ENCODE measurements around the gene HRK. TPM values are rescaled to one million over a fixed set of nuclear protein-coding genes. Genes with fewer than 3 reads are reported as not detected.
A peak's percentile ranks its signal among the peaks of the same experiment; 100 is the strongest.

Gene HRK
- total RNA-seq, 1 experiment from 2014 or later, result 0.55 TPM

DNA sequence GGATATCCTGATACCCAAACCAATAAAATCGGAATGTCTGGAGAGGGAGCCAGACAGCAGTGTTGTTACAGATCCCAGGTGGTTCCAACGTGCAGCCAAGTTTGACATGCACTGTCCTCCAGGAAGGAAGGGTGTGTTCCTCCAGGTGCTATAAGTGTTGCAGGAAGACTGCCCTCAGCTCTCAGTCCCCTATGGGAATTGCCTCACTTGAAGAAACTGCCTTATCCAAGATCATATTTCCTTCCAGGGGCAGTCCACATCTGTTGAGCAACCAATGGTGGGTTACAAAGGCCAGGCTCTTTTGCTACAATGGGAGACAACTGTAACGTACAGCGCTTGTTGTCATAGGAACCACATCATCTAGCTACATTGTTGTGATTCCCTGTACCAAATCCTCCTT is 16.2 kb upstream of the HRK start:
- no peaks in the 10 kb centered on the region for H3K9me2 ChIP-seq (ENCODE audit: insufficient read depth)
- intact Hi-C loops (cut with micrococcal nuclease; ENCODE audit: unreplicated experiment), result no loop called here
- POLR2A ChIA-PET (ENCODE audit: unreplicated experiment), result no interaction called here
- no peak for DNase-seq
- TF ChIP-seq EZH2 (IDR thresholded peaks at IDR 0.05; ENCODE audit: low read depth) (no peak), CTCF (conservative IDR thresholded peaks at IDR 0.05) (no peak)
- no peak overlapping the region for H3K4me3 ChIP-seq
- no peaks in the 10 kb centered on the region for H3K36me3 ChIP-seq (ENCODE audit: low read depth)
- no peaks in the 10 kb centered on the region for H3K27me3 ChIP-seq (ENCODE audit: insufficient read depth, low read depth)
- 0 out of 2 replicates have a peak, but pooled peaks cover 7% of the 10 kb centered on the region for H3F3A ChIP-seq (ENCODE audit: insufficient read depth, low read depth)
- no peaks in the 10 kb centered on the region for H3K9me3 ChIP-seq (ENCODE audit: insufficient read depth, low read depth)
- CTCF ChIA-PET, result no interaction called here
- H4K20me1 ChIP-seq (ENCODE audit: insufficient read depth), result no peaks in the 10 kb centered on the region
- H3K4me1 ChIP-seq (replicated peaks; ENCODE audit: insufficient read depth), result peaks cover 4% of the 10 kb centered on the region; the same call in 1 of the 2 replicates
- H3K79me2 ChIP-seq (ENCODE audit: low read depth), result no peaks in the 10 kb centered on the region
- no peak overlapping the region for H3K4me2 ChIP-seq
- no TSS peak for BruUV-seq (replicated peaks)
- no peak overlapping the region for H2AFZ ChIP-seq
- H3K27ac ChIP-seq, result no peak overlapping the region

DNA sequence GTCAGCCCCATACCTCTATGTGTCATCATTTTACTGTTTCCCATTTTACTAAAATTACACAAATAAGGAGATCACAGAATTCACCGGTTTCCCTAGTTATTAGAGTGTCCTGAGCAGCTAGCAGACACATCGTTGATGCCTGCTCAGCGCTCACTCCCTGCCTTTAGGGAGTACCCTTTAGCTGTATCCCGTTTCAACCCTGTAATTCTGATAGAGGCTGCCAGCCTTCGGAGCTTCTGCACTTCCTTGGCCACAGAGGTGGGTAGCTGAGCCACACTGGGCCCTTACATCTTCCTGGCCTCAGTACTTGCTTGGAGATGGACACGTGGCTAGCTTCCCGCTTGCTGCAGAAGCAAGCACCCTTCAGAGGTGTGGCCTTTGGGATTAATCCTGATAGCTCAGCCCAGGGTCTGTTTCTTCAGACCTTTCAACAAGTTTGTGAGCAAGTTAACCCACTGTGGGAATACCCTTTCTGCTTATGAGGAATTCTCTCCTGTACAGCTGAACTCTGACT is 15.2 kb upstream of the HRK start:
- no TSS peak for BruUV-seq (replicated peaks)
- no peaks in the 10 kb centered on the region for H3K9me3 ChIP-seq (ENCODE audit: insufficient read depth, low read depth)
- H2AFZ ChIP-seq, result no peak overlapping the region
- intact Hi-C loops (cut with micrococcal nuclease; ENCODE audit: unreplicated experiment), result no loop called here
- 0 out of 2 replicates have a peak, but pooled peaks cover 7% of the 10 kb centered on the region for H3F3A ChIP-seq (ENCODE audit: insufficient read depth, low read depth)
- no peak for TF ChIP-seq EZH2 (IDR thresholded peaks at IDR 0.05; ENCODE audit: low read depth)
- no peak for TF ChIP-seq CTCF (conservative IDR thresholded peaks at IDR 0.05)
- peaks cover 4% of the 10 kb centered on the region; the same call in 1 of the 2 replicates for H3K4me1 ChIP-seq (replicated peaks; ENCODE audit: insufficient read depth)
- H3K27ac ChIP-seq, result no peak overlapping the region
- H3K9me2 ChIP-seq (ENCODE audit: insufficient read depth), result no peaks in the 10 kb centered on the region
- peak in 1 of 2 experiments; percentile 65 for DNase-seq
- CTCF ChIA-PET, result no interaction called here
- H3K36me3 ChIP-seq (ENCODE audit: low read depth), result no peaks in the 10 kb centered on the region
- H3K79me2 ChIP-seq (ENCODE audit: low read depth), result no peaks in the 10 kb centered on the region
- H3K4me3 ChIP-seq, result no peak overlapping the region
- no peaks in the 10 kb centered on the region for H3K27me3 ChIP-seq (ENCODE audit: insufficient read depth, low read depth)
- no peaks in the 10 kb centered on the region for H4K20me1 ChIP-seq (ENCODE audit: insufficient read depth)
- POLR2A ChIA-PET (ENCODE audit: unreplicated experiment), result no interaction called here
- 0 out of 2 replicates have a peak overlapping the region, but pooled peaks have one; percentile 27 for H3K4me2 ChIP-seq

DNA sequence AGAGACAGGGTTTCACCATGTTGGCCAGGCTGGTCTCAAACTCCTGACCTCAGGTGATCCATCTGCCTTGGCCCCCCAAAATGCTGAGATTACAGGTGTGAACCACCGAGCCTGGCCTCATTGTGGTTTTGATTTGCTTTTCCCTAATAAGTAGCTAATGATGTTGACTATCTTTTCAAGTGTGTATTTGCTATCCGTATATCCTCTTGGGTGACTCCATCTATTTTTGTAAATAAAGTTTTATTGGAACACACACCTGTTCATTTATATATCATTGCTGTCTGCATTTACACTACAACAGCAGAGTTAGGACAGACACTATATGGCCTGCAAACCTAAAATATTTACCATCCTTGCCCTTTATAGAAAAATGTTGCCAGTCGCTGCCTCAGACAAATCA is 13.7 kb upstream of the HRK start:
- no peak overlapping the region for H3K27ac ChIP-seq
- no peaks in the 10 kb centered on the region for H3K27me3 ChIP-seq (ENCODE audit: insufficient read depth, low read depth)
- no peaks in the 10 kb centered on the region for H3K9me2 ChIP-seq (ENCODE audit: insufficient read depth)
- no peak for DNase-seq
- H2AFZ ChIP-seq, result no peak overlapping the region
- no peak for TF ChIP-seq EZH2 (IDR thresholded peaks at IDR 0.05; ENCODE audit: low read depth)
- no peak for TF ChIP-seq CTCF (conservative IDR thresholded peaks at IDR 0.05)
- intact Hi-C loops (cut with micrococcal nuclease; ENCODE audit: unreplicated experiment), result no loop called here
- no peaks in the 10 kb centered on the region for H3K9me3 ChIP-seq (ENCODE audit: insufficient read depth, low read depth)
- H3K36me3 ChIP-seq (ENCODE audit: low read depth), result no peaks in the 10 kb centered on the region
- H3K4me3 ChIP-seq, result no peak overlapping the region
- H4K20me1 ChIP-seq (ENCODE audit: insufficient read depth), result no peaks in the 10 kb centered on the region
- BruUV-seq (replicated peaks), result no TSS peak
- POLR2A ChIA-PET (ENCODE audit: unreplicated experiment), result no interaction called here
- CTCF ChIA-PET, result no interaction called here
- no peaks in the 10 kb centered on the region for H3K79me2 ChIP-seq (ENCODE audit: low read depth)
- H3F3A ChIP-seq (ENCODE audit: insufficient read depth, low read depth), result 0 out of 2 replicates have a peak, but pooled peaks cover 7% of the 10 kb centered on the region
- H3K4me1 ChIP-seq (replicated peaks; ENCODE audit: insufficient read depth), result peaks cover 4% of the 10 kb centered on the region; the same call in 1 of the 2 replicates
- H3K4me2 ChIP-seq, result no peak overlapping the region

All from PC-9 (cell line).